Left renal pelvis (tissue), 4 donors: ENCODE measurements around the gene METAP2. TPM values are rescaled to one million over a fixed set of nuclear protein-coding genes. Genes with fewer than 3 reads are reported as not detected.
"Not testable (repeated sequence)": the region's sequence is repeated elsewhere in the genome, so short reads cannot be mapped to it uniquely, and the experiment has no call there.

Source experiments
- DNase-seq, 4 donors: peaks; one replicate each; pipeline ENCODE4 v3.0.0-alpha.2; 2013; ENCODE audit warnings: low read depth in 4 of 4, low spot score in 3 of 4
- polyA plus RNA-seq, 4 donors: library from polyadenylated mRNA; unstranded; fragments of 120-200 nt; gene quantifications; one replicate each; pipeline ENCODE4 v1.2.1, GENCODE V29; 2013; ENCODE audit not compliant: insufficient read length in 4 of 4

The METAP2 gene
- polyA plus RNA-seq, 4 donors, result 95.6 to 138 (median 124) TPM

GRCh38 chr12:95462081-95462480, 11.9 kb upstream of the METAP2 start:
- no peak for DNase-seq

- DNase-seq, result no peak
Measured at GRCh38 chr12:95462551-95462950, 11.4 kb upstream of the METAP2 start.

DNA sequence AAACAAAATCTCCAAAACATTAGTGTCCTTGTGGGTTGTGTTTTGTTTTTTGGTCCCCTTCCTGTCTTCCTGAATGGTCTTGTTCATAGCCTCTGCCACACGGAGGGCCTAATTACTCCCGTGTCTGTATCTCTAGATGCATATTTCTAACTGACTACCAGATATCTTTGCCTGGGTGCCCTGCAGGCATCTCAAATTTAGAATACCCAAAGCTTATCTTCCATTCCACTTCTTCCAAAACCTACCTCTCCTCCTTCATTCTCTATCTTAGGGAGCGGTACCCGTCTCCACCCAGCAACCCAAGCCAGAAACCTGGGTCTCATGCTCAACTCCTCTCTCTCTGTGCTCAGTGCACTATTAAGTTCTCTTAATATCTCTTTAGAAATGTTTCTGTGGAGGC, 10.9 kb upstream of the METAP2 start:
- DNase-seq, result no peak

DNA sequence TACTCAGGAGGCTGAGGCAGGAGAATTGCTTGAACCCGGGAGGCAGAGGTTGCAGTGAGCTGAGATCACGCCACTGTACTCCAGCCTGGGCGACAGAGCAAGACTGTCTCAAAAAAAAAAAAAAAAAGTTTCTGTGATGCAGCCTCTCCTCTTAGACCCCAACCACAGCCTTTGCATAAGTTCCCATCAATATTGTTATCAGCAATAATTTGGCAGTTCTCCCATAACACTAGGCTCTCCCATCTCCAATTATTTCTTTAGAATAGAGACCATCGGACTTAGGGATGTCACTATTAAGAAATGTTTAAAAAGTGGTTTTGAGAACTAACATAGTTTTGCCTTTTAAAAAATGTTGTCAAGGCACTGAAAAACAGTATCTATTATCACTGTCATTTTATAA, 10.2 kb upstream of the METAP2 start:
- not testable (repeated sequence) for DNase-seq

GRCh38 chr12:95465275-95465674, 8.7 kb upstream of the METAP2 start:
- DNase-seq, result no peak

DNA sequence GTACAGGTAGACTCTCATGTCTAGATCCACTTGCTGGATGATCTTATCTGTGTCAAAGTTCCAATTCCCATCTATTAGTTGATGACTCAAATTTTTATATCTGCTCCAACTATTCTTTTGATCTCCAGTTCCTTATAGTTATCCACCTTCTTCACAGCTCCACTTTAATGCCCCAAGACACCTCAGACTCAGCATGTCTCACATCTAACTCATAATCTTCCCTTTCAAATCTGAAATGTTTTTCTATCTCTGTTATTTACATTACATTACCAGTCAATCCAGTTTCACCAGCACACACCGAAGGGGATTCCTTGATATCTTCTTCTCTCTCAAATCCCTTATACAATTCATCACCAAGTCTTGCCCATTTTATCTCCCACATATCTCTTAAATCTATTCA, 3.7 kb upstream of the METAP2 start:
- no peak for DNase-seq

DNA sequence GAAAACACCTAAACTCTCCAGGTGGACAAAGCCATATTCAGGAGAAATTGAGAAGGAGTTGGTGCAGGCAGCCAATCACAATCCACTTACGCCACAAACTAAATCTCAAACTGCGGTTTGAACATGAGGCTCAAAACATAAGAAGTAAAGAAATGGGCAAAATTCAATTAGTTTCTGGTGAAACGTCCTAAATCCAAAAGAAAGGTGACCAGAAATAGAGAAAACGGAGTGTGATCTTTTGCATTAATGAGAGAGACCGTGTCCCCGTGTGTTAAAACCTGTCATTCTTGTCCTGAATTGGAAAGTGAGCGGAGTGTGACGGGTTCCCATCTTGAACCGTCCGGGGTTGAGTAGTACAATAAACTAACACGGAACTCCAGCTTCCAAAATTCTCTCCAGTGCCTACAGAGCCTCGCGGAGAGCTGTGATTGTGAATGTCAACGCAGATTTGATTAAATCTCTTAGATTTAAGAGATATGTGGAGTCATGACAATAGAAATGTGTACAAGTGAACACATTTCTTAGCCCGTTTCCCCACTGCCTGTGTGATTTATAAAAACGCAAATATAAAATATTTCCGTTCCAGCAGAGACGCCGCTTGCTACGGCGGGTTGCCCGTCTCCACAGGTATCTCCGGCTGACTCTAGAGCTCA, 595 bp upstream of the METAP2 start:
- peak; percentile 44 to 55 (median 52) for DNase-seq

DNA sequence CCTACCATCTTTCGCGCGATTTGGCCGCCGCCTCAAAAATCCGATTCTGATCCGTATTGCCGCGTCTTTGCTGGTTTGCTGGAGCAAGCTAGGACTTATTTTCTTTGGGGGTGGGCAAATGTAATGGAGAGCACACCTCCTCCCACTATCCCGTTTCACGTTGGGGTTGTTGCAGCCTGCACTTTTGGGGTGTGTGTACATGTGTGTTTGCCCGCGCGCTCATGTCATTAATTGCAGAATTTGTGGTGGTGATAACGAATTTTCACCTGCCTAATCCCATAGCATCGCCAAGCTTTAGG, 657 bp downstream of the METAP2 start:
- DNase-seq, result no peak

- no peak for DNase-seq
Measured at GRCh38 chr12:95480230-95480629, 6.3 kb downstream of the METAP2 start.

DNA sequence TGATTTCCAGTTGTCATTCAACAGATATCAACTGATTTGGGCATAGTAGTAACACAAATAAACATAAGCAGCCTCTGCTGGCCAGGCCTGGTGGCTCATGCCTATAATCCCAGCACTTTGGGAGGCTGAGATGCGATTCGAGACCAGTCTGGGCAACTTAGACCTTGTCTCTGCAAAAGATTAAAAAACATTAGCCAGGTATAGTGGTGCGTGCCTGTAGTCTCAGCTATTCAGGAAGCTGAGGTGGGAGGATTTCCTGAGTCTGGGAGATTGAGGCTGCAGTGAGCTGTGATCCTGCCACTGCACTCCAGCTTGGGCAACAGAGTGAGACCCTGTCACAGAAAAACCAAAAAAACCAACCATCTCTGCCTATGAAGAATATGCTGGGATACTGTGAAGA, 7.1 kb downstream of the METAP2 start:
- DNase-seq, result no peak

- DNase-seq, result no peak
Measured at GRCh38 chr12:95481888-95482287, 7.9 kb downstream of the METAP2 start.

GRCh38 chr12:95482564-95482963, 8.6 kb downstream of the METAP2 start:
- not testable (repeated sequence) for DNase-seq

GRCh38 chr12:95484524-95484923, 10.6 kb downstream of the METAP2 start:
- DNase-seq, result no peak

- DNase-seq, result no peak
Measured at GRCh38 chr12:95487024-95487423, 13.1 kb downstream of the METAP2 start.

DNA sequence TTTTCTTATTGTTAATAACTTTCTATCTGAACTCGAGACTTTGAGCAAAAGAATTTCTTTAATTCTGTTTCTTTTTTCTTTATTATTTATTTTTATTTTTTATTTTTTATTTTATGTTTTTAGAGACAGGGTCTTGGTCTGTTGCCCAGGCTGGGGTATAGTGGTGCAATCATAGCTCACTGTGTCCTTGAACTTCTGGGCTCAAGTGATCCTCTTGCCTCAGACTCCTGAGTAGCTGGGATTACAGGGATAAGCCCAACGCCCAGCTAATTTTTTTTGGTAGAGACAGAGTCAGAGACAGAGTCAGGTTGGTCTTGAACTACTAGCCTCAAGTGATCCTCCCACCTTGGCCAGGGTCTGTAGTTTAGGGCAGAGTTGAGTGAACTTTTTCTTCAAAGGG, 18.5 kb downstream of the METAP2 start:
- DNase-seq, result no peak

GRCh38 chr12:95494888-95495287, 20.9 kb downstream of the METAP2 start:
- no peak for DNase-seq

DNA sequence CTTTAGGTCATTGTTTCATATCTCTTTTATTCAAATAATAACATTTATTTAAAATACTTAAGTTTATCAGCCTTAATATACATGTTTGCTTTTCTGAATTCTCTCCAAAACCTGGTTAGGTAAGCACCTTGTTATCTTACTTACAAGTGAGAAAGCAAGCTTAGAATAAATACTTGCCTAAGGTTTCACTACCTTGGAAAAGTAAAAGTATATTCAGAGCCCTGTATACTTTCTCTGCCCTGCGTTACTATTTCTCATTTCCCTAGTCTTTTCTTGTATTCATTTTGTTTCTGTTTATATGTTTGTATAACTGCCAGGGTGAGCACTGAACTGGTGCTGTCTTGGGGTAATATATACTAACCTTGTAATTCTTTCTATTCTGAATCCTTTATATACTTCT, 21.5 kb downstream of the METAP2 start:
- no peak for DNase-seq

GRCh38 chr12:95497031-95497430, 23.1 kb downstream of the METAP2 start:
- no peak for DNase-seq

DNA sequence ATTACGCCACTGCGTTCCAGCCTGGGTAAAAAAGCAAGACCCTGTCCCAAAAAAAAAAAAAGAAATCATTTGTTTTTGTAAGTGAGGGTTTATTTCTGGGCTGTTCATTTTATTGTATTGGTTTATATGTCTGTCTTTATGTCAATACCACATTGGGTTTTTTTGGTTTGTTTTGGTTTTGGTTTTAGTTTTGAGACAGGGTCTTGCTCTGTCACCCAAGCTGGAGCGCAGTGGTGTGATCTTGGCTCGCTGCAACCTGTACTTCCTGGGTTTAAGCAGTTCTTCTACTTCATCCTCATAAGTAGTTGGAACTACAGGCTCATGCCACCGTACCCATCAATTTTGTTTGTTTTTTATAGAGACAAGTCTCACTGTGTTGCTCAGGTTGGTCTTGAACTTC, 25.0 kb downstream of the METAP2 start:
- DNase-seq, result no peak

DNA sequence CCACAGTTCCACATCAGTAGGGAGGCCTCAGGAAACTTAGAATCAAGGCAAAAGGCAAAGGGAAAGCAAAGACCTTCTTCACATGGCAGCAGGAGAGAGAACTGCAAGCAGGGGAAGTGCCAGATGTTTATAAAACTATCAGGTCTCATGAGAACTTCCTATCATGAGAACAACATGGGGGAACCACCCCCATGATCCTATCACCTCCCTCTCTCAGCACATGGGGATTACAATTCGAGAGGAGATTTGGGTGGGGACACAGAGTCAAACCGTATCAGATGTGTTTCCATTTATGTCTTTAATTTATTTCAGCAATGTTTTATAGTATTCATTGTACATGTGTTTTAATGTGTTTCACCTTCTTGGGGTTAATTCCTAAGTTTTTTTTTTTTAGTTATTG, 25.8 kb downstream of the METAP2 start:
- no peak for DNase-seq

DNA sequence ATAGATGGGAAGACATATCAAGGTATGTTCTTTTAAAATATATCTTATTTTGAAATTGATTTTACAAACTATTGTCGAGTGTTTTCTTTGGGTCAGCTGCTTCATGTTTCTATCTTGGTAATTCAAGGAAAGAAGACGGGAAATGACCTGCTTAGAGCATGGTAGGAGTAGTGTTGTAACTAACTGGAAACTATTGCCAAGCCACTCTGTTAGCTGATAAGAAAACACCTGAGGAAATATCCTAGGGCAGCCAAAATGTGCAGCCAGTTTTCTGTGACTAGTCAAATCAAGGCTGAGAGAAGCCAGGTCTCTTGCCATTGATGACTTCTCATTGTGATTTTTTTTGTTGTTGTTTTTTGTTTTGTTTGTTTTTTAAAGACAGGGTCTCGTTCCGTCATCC, 30.2 kb downstream of the METAP2 start:
- DNase-seq, result no peak

- no peak for DNase-seq
Measured at GRCh38 chr12:95505039-95505438, 31.1 kb downstream of the METAP2 start.
